Smooth muscle cell (in vitro differentiated cells): Measurements from ENCODE around the gene PRR15L. TPM values are rescaled to one million over a fixed set of nuclear protein-coding genes. Genes with fewer than 3 reads are reported as not detected.

Source experiments
- DNase-seq: peaks from one replicate; lab custom pipeline; 2025; ENCODE audit not compliant: unreplicated experiment; lab: John Stamatoyannopoulos, UW
- H2AFZ ChIP-seq: fragments of 200-600 bp; sonication (generic); 2 replicates; pipeline ENCODE4 v1.6.0; 2016; ENCODE audit warnings: antibody characterized with exemption, low read depth, mild to moderate bottlenecking
- H3F3A ChIP-seq: fragments of 200-600 bp; sonication (generic); 2 replicates; pipeline ENCODE4 v1.6.0; 2017; ENCODE audit warnings: antibody characterized with exemption, low read depth
- H3K27ac ChIP-seq: fragments of 200-600 bp; sonication (generic); 2 replicates; pipeline ENCODE4 v1.5.1; 2016; ENCODE audit warnings: low read depth, mild to moderate bottlenecking
- H3K27me3 ChIP-seq: fragments of 200-600 bp; sonication (generic); 2 replicates; pipeline ENCODE4 v1.6.1; 2016; ENCODE audit warnings: low read depth, mild to moderate bottlenecking
- H3K36me3 ChIP-seq: fragments of 200-600 bp; sonication (generic); 2 replicates; pipeline ENCODE4 v1.5.1; 2016; ENCODE audit warnings: low read depth
- H3K4me1 ChIP-seq: fragments of 200-600 bp; sonication (generic); 2 replicates; pipeline ENCODE4 v1.5.1; 2016; ENCODE audit warnings: low read depth
- H3K4me2 ChIP-seq: fragments of 200-600 bp; sonication (generic); 2 replicates; pipeline ENCODE4 v1.6.0; 2016; ENCODE audit warnings: mild to moderate bottlenecking
- H3K4me3 ChIP-seq: fragments of 200-600 bp; sonication (generic); 2 replicates; pipeline ENCODE4 v1.5.1; 2016; ENCODE audit warnings: mild to moderate bottlenecking
- H3K79me2 ChIP-seq: fragments of 200-600 bp; sonication (generic); 2 replicates; pipeline ENCODE4 v1.6.0; 2016; ENCODE audit warnings: low read depth, mild to moderate bottlenecking
- H3K9ac ChIP-seq: fragments of 200-600 bp; sonication (generic); 2 replicates; pipeline ENCODE4 v1.6.0; 2016; ENCODE audit warnings: low read depth
- H3K9me3 ChIP-seq: fragments of 200-600 bp; sonication (generic); replicated peaks from 2 replicates; pipeline ENCODE4 v1.5.1; 2016; ENCODE audit warnings: low read depth
- H4K20me1 ChIP-seq: fragments of 200-600 bp; sonication (generic); 2 replicates; pipeline ENCODE4 v1.6.0; 2016; ENCODE audit warnings: low read depth
- WGBS: methylation state at CpG from one replicate; pipeline ENCODE4 v1.1.7; 2016; ENCODE audit warnings: low lambda C conversion rate; 5-methylcytosine and 5-hydroxymethylcytosine counted together
- polyA plus RNA-seq: library from polyadenylated mRNA; unstranded; fragments of >200 nt; fragmentation: Nextera tagmentation; extraction: Ambion mirVana; gene quantifications from 2 replicates; pipeline ENCODE4 v1.2.1, GENCODE V29; 2016
- total RNA-seq: library from RNA; depleted of rRNA; stranded (reverse); fragments of >200 nt; gene quantifications from 2 replicates; pipeline ENCODE4 v1.2.3, GENCODE V29; 2014
- TF ChIP-seq, protein P1 (sequence below): fragments of 200-600 bp; sonication (generic); IDR thresholded peaks from 2 replicates; pipeline ENCODE4 v1.5.1; 2017; ENCODE audit warnings: borderline replicate concordance, mild to moderate bottlenecking, antibody characterized with exemption; ENCODE audit not compliant: insufficient read depth, poor library complexity, severe bottlenecking

The PRR15L gene
- total and polyA plus RNA-seq, 2 experiments from 2014 or later, result not detected

DNA sequence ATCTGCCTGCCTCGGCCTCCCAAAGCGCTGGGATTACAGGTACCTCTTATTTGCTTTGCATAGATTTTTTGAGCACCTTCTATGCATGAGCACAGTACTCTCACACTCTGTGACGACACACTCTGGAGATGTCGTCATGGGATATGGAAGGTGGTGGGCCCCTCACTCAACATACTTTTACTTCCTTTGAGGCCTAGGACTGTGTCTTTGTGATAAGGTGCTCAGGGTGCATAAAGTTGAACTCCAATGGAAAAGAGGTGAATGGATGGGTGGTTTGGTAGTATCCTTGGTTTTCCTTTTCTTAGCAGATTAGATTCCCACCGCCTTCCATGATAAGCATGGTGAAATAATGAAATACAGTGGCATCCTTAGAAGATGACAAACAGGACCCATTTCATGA, 7.2 kb upstream of the PRR15L start:
- H3K79me2 ChIP-seq, result no peaks in the 10 kb centered on the region
- no peaks in the 10 kb centered on the region for H3K36me3 ChIP-seq
- DNase-seq, result no peak
- H3K4me2 ChIP-seq, result no peak overlapping the region
- no peak overlapping the region for H3K27ac ChIP-seq
- no peak overlapping the region for H2AFZ ChIP-seq
- WGBS, result 96% methylated on average over 5 of the region's 5 CpGs
- TF ChIP-seq, protein P1, sequence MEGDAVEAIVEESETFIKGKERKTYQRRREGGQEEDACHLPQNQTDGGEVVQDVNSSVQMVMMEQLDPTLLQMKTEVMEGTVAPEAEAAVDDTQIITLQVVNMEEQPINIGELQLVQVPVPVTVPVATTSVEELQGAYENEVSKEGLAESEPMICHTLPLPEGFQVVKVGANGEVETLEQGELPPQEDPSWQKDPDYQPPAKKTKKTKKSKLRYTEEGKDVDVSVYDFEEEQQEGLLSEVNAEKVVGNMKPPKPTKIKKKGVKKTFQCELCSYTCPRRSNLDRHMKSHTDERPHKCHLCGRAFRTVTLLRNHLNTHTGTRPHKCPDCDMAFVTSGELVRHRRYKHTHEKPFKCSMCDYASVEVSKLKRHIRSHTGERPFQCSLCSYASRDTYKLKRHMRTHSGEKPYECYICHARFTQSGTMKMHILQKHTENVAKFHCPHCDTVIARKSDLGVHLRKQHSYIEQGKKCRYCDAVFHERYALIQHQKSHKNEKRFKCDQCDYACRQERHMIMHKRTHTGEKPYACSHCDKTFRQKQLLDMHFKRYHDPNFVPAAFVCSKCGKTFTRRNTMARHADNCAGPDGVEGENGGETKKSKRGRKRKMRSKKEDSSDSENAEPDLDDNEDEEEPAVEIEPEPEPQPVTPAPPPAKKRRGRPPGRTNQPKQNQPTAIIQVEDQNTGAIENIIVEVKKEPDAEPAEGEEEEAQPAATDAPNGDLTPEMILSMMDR, result no peak
- H3K4me1 ChIP-seq, result no peaks in the 10 kb centered on the region
- H3K9ac ChIP-seq, result no peak overlapping the region
- H3K9me3 ChIP-seq, result no peaks in the 10 kb centered on the region
- H3K27me3 ChIP-seq, result no peaks in the 10 kb centered on the region
- no peak overlapping the region for H3K4me3 ChIP-seq
- no peaks in the 10 kb centered on the region for H4K20me1 ChIP-seq
- H3F3A ChIP-seq, result peaks cover 3% of the 10 kb centered on the region

DNA sequence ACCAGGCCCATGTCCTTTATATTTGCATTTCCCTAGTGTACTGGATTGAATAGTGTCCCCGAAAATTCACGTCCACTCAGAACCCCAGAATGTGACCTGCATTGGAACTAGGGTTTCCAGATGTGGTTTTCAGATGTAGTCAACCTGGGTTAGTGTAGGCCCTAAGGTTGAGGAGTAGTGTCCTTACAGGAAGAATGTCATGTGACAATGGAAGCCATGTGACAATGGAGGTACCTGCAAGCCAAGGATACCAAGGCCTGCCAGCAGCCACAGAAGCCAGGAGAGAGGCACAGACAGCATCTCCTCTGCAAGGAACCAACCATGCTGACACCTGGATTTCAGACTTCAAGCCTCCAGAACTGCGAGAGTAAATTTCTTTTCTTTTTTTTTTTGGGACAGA, 5.2 kb upstream of the PRR15L start:
- WGBS, result 85% methylated on average over 3 of the region's 3 CpGs
- H2AFZ ChIP-seq, result no peak overlapping the region
- no peaks in the 10 kb centered on the region for H3K79me2 ChIP-seq
- TF ChIP-seq, protein P1, result no peak
- no peaks in the 10 kb centered on the region for H3K27me3 ChIP-seq
- H3K36me3 ChIP-seq, result no peaks in the 10 kb centered on the region
- no peak overlapping the region for H3K4me2 ChIP-seq
- no peak overlapping the region for H3K27ac ChIP-seq
- no peak for DNase-seq
- H3K4me1 ChIP-seq, result no peaks in the 10 kb centered on the region
- H4K20me1 ChIP-seq, result no peaks in the 10 kb centered on the region
- peaks cover 3% of the 10 kb centered on the region for H3F3A ChIP-seq
- no peaks in the 10 kb centered on the region for H3K9me3 ChIP-seq
- H3K9ac ChIP-seq, result no peak overlapping the region
- no peak overlapping the region for H3K4me3 ChIP-seq

DNA sequence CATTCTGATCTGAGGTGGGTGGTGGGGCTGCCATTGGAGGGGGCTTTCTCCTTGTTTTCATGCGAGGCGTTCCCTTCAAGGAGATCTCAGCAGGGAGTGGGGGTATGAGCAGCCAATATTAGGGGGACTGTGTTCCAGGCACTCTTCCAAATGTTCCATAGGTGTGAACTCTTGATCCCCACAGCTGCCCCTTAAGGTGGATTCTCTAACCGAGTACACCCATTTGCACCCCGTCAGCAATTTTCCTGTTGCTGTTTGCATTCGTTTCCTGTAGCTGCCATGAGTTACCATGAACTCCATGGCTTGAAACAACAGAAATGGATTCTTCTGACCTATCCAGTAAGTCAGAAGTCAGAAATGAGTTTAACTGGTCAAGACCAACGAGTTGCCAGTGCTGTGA, 3.7 kb upstream of the PRR15L start:
- no peak overlapping the region for H3K27ac ChIP-seq

More for the DNA sequence above, 3.7 kb upstream of the PRR15L start:
- DNase-seq, result no peak
- no peak overlapping the region for H3K4me2 ChIP-seq
- no peaks in the 10 kb centered on the region for H4K20me1 ChIP-seq
- H3K4me1 ChIP-seq, result peaks cover 12% of the 10 kb centered on the region
- H3K4me3 ChIP-seq, result no peak overlapping the region
- no peaks in the 10 kb centered on the region for H3K27me3 ChIP-seq
- H3K9me3 ChIP-seq, result no peaks in the 10 kb centered on the region
- no peaks in the 10 kb centered on the region for H3F3A ChIP-seq
- TF ChIP-seq, protein P1, result no peak
- H3K9ac ChIP-seq, result no peak overlapping the region
- H2AFZ ChIP-seq, result no peak overlapping the region
- H3K36me3 ChIP-seq, result no peaks in the 10 kb centered on the region
- no peaks in the 10 kb centered on the region for H3K79me2 ChIP-seq
- WGBS, result 92% methylated on average over 6 of the region's 6 CpGs
